Breast epithelium (tissue), 3 donors: Measurements from ENCODE around the gene FYN.

ENCODE experiments used
- POLR2A ChIP-seq: fragments of 450-650 bp; IDR thresholded peaks from one replicate; pipeline ENCODE4 v1.6.1; 2016; ENCODE audit warnings: antibody characterized with exemption, mild to moderate bottlenecking, moderate library complexity
- TF ChIP-seq, protein P1 (sequence below), 3 donors: fragments of 450-650 bp; IDR thresholded peaks; one replicate each; pipeline ENCODE4 v1.5.1; 2016 to 2017; ENCODE audit warnings: antibody characterized with exemption in 3 of 3, mild to moderate bottlenecking in 3 of 3, moderate library complexity in 3 of 3

DNA sequence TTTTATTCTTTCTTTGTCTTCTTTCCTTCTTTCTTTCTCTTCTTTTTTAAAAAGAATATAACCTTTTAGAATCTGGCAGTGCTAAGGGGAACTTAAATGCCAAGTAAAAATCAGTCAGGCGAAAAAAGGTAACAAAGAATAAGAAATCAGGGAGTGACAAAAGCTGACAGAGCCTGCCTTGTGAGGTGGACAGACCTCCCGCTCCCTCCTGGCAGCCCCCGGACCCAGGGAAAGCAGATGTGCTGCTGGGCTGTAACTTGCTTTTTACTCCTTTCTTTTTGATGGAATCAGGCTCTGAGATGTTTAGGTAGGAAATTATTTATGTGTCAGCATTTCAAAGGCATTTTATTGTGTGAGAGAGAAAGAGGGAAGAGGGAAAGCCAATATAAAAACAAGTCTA is 172.1 kb downstream of the FYN start:
- TF ChIP-seq, protein P1, sequence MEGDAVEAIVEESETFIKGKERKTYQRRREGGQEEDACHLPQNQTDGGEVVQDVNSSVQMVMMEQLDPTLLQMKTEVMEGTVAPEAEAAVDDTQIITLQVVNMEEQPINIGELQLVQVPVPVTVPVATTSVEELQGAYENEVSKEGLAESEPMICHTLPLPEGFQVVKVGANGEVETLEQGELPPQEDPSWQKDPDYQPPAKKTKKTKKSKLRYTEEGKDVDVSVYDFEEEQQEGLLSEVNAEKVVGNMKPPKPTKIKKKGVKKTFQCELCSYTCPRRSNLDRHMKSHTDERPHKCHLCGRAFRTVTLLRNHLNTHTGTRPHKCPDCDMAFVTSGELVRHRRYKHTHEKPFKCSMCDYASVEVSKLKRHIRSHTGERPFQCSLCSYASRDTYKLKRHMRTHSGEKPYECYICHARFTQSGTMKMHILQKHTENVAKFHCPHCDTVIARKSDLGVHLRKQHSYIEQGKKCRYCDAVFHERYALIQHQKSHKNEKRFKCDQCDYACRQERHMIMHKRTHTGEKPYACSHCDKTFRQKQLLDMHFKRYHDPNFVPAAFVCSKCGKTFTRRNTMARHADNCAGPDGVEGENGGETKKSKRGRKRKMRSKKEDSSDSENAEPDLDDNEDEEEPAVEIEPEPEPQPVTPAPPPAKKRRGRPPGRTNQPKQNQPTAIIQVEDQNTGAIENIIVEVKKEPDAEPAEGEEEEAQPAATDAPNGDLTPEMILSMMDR (IDR thresholded peaks at IDR 0.05), result no peak
- no peak for TF ChIP-seq POLR2A
